Esophagus muscularis mucosa (tissue), 4 donors: ENCODE results near the gene CNOT1. TPM values are rescaled to one million over a fixed set of nuclear protein-coding genes. Genes with fewer than 3 reads are reported as not detected.
"Not testable (repeated sequence)": the region's sequence is repeated elsewhere in the genome, so short reads cannot be mapped to it uniquely, and the experiment has no call there.

Source experiments
- DNase-seq: peaks from one replicate; pipeline ENCODE4 v3.0.0-alpha.2; 2017; ENCODE audit errors: extremely low spot score
- H3K27ac ChIP-seq, 4 donors: fragments of 200-600 bp; sonication (generic); replicated peaks in 1 of 4; 1 replicate in 3 of 4; 2 replicates in 1 of 4; pipeline ENCODE4 v1.5.1; 2016 to 2019; ENCODE audit warnings: mild to moderate bottlenecking in 1 of 4
- H3K27me3 ChIP-seq, 4 donors: fragments of 200-600 bp; sonication (generic); one replicate each; pipeline versions ENCODE4 v1.5.1 to v1.6.0; 2016 to 2019
- H3K36me3 ChIP-seq, 4 donors: fragments of 200-600 bp; sonication (generic); one replicate each; pipeline ENCODE4 v1.5.1; 2016 to 2019
- H3K4me1 ChIP-seq, 4 donors: fragments of 200-600 bp; sonication (generic); one replicate each; pipeline ENCODE4 v1.5.1; 2016 to 2019
- H3K4me3 ChIP-seq, 4 donors: fragments of 200-600 bp; sonication (generic); 1 replicate in 2 of 4; 2 replicates in 2 of 4; pipeline ENCODE4 v1.5.1; 2016 to 2019; ENCODE audit warnings: mild to moderate bottlenecking in 4 of 4, moderate library complexity in 1 of 4
- H3K9me3 ChIP-seq, 4 donors: fragments of 200-600 bp; sonication (generic); 1 replicate in 3 of 4; 2 replicates in 1 of 4; pipeline ENCODE4 v1.5.1; 2016 to 2019
- CTCF ChIP-seq, 3 experiments: fragments of 200-600 bp in 2 of 3; fragments of 450-650 bp in 1 of 3; sonication (generic) in 2 of 3; IDR thresholded peaks; one replicate each; pipeline ENCODE4 v1.5.1; 2017 to 2019; ENCODE audit warnings: antibody characterized with exemption in 3 of 3, mild to moderate bottlenecking in 2 of 3, moderate library complexity in 1 of 3
- EP300 ChIP-seq: sonication (generic); formaldehyde crosslinking; IDR thresholded peaks from one replicate; pipeline ENCODE4 v1.6.1; 2017; ENCODE audit warnings: antibody characterized with exemption
- POLR2A ChIP-seq: fragments of 450-650 bp; IDR thresholded peaks from one replicate; pipeline ENCODE4 v1.6.1; 2017; ENCODE audit warnings: antibody characterized with exemption, moderate library complexity, mild to moderate bottlenecking, low read depth
- POLR2AphosphoS5 ChIP-seq, 2 donors: sonication (generic); formaldehyde crosslinking; IDR thresholded peaks; one replicate each; pipeline ENCODE4 v1.6.1; 2017; ENCODE audit warnings: antibody characterized with exemption in 2 of 2
- WGBS: methylation state at CpG from one replicate; pipeline ENCODE4 v1.1.5; 2018; 5-methylcytosine and 5-hydroxymethylcytosine counted together
- intact Hi-C: fragments of 100-400 bp; cut with DNase I; formaldehyde crosslinking; loops from one replicate; pipeline ENCODE4 v1.15.1; 2023
- total RNA-seq, 4 donors: library from RNA; depleted of rRNA; stranded (reverse); fragments of >200 nt; gene quantifications; one replicate each; pipeline versions ENCODE4 v1.1.0 to v1.2.1, GENCODE V29; 2016

CNOT1 gene
- total RNA-seq, 4 donors from 2014 or later: 92.1 to 97.6 (median 95.6) TPM

- peaks cover 12 to 25% (median 14%) of the 10 kb centered on the region in 4 donors for H3K4me1 ChIP-seq
- no peaks in the 10 kb centered on the region for H3K9me3 ChIP-seq
- intact Hi-C loops: no loop called here
- H3K27me3 ChIP-seq: no peaks in the 10 kb centered on the region
- no peak overlapping the region for H3K4me3 ChIP-seq
- no peak for TF ChIP-seq POLR2A
- TF ChIP-seq EP300: no peak
- no peak for TF ChIP-seq POLR2AphosphoS5 (IDR thresholded peaks at IDR 0.05)
- TF ChIP-seq CTCF (IDR thresholded peaks at IDR 0.05): no peak
- WGBS: 90% methylated on average over 12 of the region's 20 CpGs
- no peak overlapping the region for H3K27ac ChIP-seq
- peaks cover 0 to 26% (median 0%) of the 10 kb centered on the region in 4 donors for H3K36me3 ChIP-seq
- no peak for DNase-seq
Measured at GRCh38 chr16:58493756-58494431, 135.7 kb downstream of the CNOT1 start.

GRCh38 chr16:58492735-58493134 is 136.9 kb downstream of the CNOT1 start:
- Histone ChIP-seq H3K27me3 (no peaks in the 10 kb centered on the region), H3K9me3 (no peaks in the 10 kb centered on the region), H3K4me1 (peaks cover 15 to 31% (median 18%) of the 10 kb centered on the region in 4 donors), H3K27ac (no peak overlapping the region), H3K36me3 (peaks cover 0 to 26% (median 0%) of the 10 kb centered on the region in 4 donors), H3K4me3 (no peak overlapping the region)
- 67% methylated on average over 5 of the region's 5 CpGs for whole genome bisulfite sequencing
- intact Hi-C loops: no loop called here
- no peak for TF ChIP-seq POLR2A
- TF ChIP-seq EP300: no peak
- TF ChIP-seq CTCF (IDR thresholded peaks at IDR 0.05): no peak
- TF ChIP-seq POLR2AphosphoS5 (IDR thresholded peaks at IDR 0.05): no peak
- no peak for DNase-seq

GRCh38 chr16:58492066-58492465 is 137.6 kb downstream of the CNOT1 start:
- peaks cover 0 to 26% (median 0%) of the 10 kb centered on the region in 4 donors for H3K36me3 ChIP-seq
- H3K27me3 ChIP-seq: no peaks in the 10 kb centered on the region
- intact Hi-C loops: no loop called here
- peaks cover 20 to 35% (median 23%) of the 10 kb centered on the region in 4 donors for H3K4me1 ChIP-seq
- H3K27ac ChIP-seq: no peak overlapping the region
- 88% methylated on average over 4 of the region's 4 CpGs for WGBS
- no peak for DNase-seq
- TF ChIP-seq POLR2AphosphoS5 (IDR thresholded peaks at IDR 0.05): no peak
- H3K9me3 ChIP-seq: no peaks in the 10 kb centered on the region
- H3K4me3 ChIP-seq: no peak overlapping the region

GRCh38 chr16:58490539-58490938 is 139.1 kb downstream of the CNOT1 start:
- H3K27ac ChIP-seq, intact Hi-C loops, H3K27me3 ChIP-seq, H3K4me3 ChIP-seq, H3K9me3 ChIP-seq, DNase-seq: not testable (repeated sequence)
- WGBS: 91% methylated on average over 6 of the region's 8 CpGs
- Histone ChIP-seq H3K4me1 (peaks cover 15 to 37% (median 18%) of the 10 kb centered on the region in 4 donors), H3K36me3 (peaks cover 0 to 26% (median 0%) of the 10 kb centered on the region in 4 donors)

- H3K36me3 ChIP-seq: peaks cover 0 to 26% (median 0%) of the 10 kb centered on the region in 4 donors
- DNase-seq: no peak
- no peaks in the 10 kb centered on the region for H3K27me3 ChIP-seq
- H3K9me3 ChIP-seq: no peaks in the 10 kb centered on the region
- intact Hi-C loops: no loop called here
- WGBS: 100% methylated on average over 2 of the region's 4 CpGs
- H3K27ac ChIP-seq: no peak overlapping the region
- no peak for TF ChIP-seq POLR2A
- no peak for TF ChIP-seq POLR2AphosphoS5 (IDR thresholded peaks at IDR 0.05)
- no peak for TF ChIP-seq CTCF (IDR thresholded peaks at IDR 0.05)
- TF ChIP-seq EP300: no peak
- no peak overlapping the region for H3K4me3 ChIP-seq
- peaks cover 13 to 37% (median 18%) of the 10 kb centered on the region in 4 donors for H3K4me1 ChIP-seq
Measured at GRCh38 chr16:58490065-58490464, 139.6 kb downstream of the CNOT1 start.

GRCh38 chr16:58488531-58488930 is 141.1 kb downstream of the CNOT1 start:
- intact Hi-C loops: loop anchor here (1.0 to 5.0 kb wide), 2 partner anchors 152 to 466 kb away; no protein-coding TSS in a partner anchor
- Histone ChIP-seq H3K9me3 (no peaks in the 10 kb centered on the region), H3K4me1 (peaks cover 10 to 35% (median 14%) of the 10 kb centered on the region in 4 donors), H3K27me3 (no peaks in the 10 kb centered on the region), H3K27ac (no peak overlapping the region), H3K4me3 (no peak overlapping the region), H3K36me3 (peaks cover 0 to 17% (median 0%) of the 10 kb centered on the region in 4 donors)
- no CpG with 5 or more reads among the region's 3 CpGs for WGBS
- DNase-seq: no peak
- TF ChIP-seq POLR2A (no peak), POLR2AphosphoS5 (IDR thresholded peaks at IDR 0.05) (no peak), EP300 (no peak), CTCF (IDR thresholded peaks at IDR 0.05) (no peak)
